ENCODE data around the gene SSU72.
"Not testable (repeated sequence)": the region's sequence is repeated elsewhere in the genome, so short reads cannot be mapped to it uniquely, and the experiment has no call there.

The SSU72 gene

GRCh38 chr1:1540818-1541628 lies 33.6 kb downstream of the SSU72 start:
- no peak for DNase-seq (ENCODE audit: low spot score)

- no peak for DNase-seq (ENCODE audit: low spot score)
Measured at GRCh38 chr1:1540090-1540817, 34.4 kb downstream of the SSU72 start, which contains the start of gene TMEM240. TMEM240 (minus strand) TSS chr1:1540624; CDS start chr1:1540346, 278 bp downstream.

- DNase-seq (ENCODE audit: low spot score), result no peak
Measured at GRCh38 chr1:1539310-1540089, 35.2 kb downstream of the SSU72 start.

- no peak for DNase-seq (ENCODE audit: low spot score)
Measured at GRCh38 chr1:1538989-1539309, 35.7 kb downstream of the SSU72 start.

GRCh38 chr1:1538334-1538733 lies 36.3 kb downstream of the SSU72 start:
- no peak for DNase-seq (ENCODE audit: low spot score)

GRCh38 chr1:1537626-1538250 lies 36.9 kb downstream of the SSU72 start:
- no peak for DNase-seq (ENCODE audit: low spot score)

- no peak for DNase-seq (ENCODE audit: low spot score)
Measured at GRCh38 chr1:1536938-1537546, 37.6 kb downstream of the SSU72 start.

GRCh38 chr1:1536019-1536937 lies 38.4 kb downstream of the SSU72 start:
- DNase-seq (ENCODE audit: low spot score), result no peak

- DNase-seq (ENCODE audit: low spot score), result no peak
Measured at GRCh38 chr1:1535201-1536018, 39.3 kb downstream of the SSU72 start.

- no peak for DNase-seq (ENCODE audit: low spot score)
Measured at GRCh38 chr1:1534401-1535154, 40.1 kb downstream of the SSU72 start.

- not testable (repeated sequence) for DNase-seq (ENCODE audit: low spot score)
Measured at GRCh38 chr1:1533894-1534291, 40.8 kb downstream of the SSU72 start.

GRCh38 chr1:1533176-1533893 lies 41.3 kb downstream of the SSU72 start:
- not testable (repeated sequence) for DNase-seq (ENCODE audit: low spot score)

- no peak for DNase-seq (ENCODE audit: low spot score)
Measured at GRCh38 chr1:1531947-1532346, 42.7 kb downstream of the SSU72 start.

GRCh38 chr1:1529936-1530335 lies 44.7 kb downstream of the SSU72 start:
- DNase-seq (ENCODE audit: low spot score), result no peak

- no peak for DNase-seq (ENCODE audit: low spot score)
Measured at GRCh38 chr1:1529321-1529720, 45.3 kb downstream of the SSU72 start.

GRCh38 chr1:1528301-1529267 lies 46.1 kb downstream of the SSU72 start:
- no peak for DNase-seq (ENCODE audit: low spot score)
